Right hindlimb (tissue), 1 donor: ENCODE results near the gene SIGLEC15.
A peak's percentile ranks its signal among the peaks of the same experiment; 100 is the strongest.
"Not testable (repeated sequence)": the region's sequence is repeated elsewhere in the genome, so short reads cannot be mapped to it uniquely, and the experiment has no call there.

ENCODE experiments used
- DNase-seq: peaks from one replicate; pipeline ENCODE4 v3.0.0-alpha.2; 2018

SIGLEC15 gene

GRCh38 chr18:45825258-45826044, at the start of gene SIGLEC15:
SIGLEC15 (plus strand) TSS chr18:45825675; CDS start chr18:45825729, 54 bp downstream.
- no peak for DNase-seq

GRCh38 chr18:45775743-45776142, 49.7 kb upstream of the SIGLEC15 start:
- DNase-seq, result peak; percentile 18

GRCh38 chr18:45777393-45777792, 48.1 kb upstream of the SIGLEC15 start:
- DNase-seq, result no peak

- no peak for DNase-seq
Measured at GRCh38 chr18:45780568-45780967, 44.9 kb upstream of the SIGLEC15 start.

GRCh38 chr18:45782662-45783061, 42.8 kb upstream of the SIGLEC15 start:
- DNase-seq, result no peak

- DNase-seq, result no peak
Measured at GRCh38 chr18:45783097-45784075, 42.1 kb upstream of the SIGLEC15 start.

GRCh38 chr18:45785134-45785533, 40.3 kb upstream of the SIGLEC15 start:
- no peak for DNase-seq

GRCh38 chr18:45786941-45787340, 38.5 kb upstream of the SIGLEC15 start:
- DNase-seq, result no peak

- DNase-seq, result no peak
Measured at GRCh38 chr18:45787346-45787745, 38.1 kb upstream of the SIGLEC15 start.

- DNase-seq, result no peak
Measured at GRCh38 chr18:45788861-45789260, 36.6 kb upstream of the SIGLEC15 start.

GRCh38 chr18:45792506-45793263, 32.8 kb upstream of the SIGLEC15 start:
- no peak for DNase-seq

- no peak for DNase-seq
Measured at GRCh38 chr18:45793264-45793965, 32.1 kb upstream of the SIGLEC15 start.

- DNase-seq, result no peak
Measured at GRCh38 chr18:45801416-45802004, 24.0 kb upstream of the SIGLEC15 start.

GRCh38 chr18:45802814-45803492, 22.5 kb upstream of the SIGLEC15 start:
- DNase-seq, result no peak

GRCh38 chr18:45805551-45805950, 19.9 kb upstream of the SIGLEC15 start:
- DNase-seq, result no peak

GRCh38 chr18:45806226-45806625, 19.2 kb upstream of the SIGLEC15 start:
- no peak for DNase-seq

GRCh38 chr18:45807144-45807543, 18.3 kb upstream of the SIGLEC15 start:
- DNase-seq, result not testable (repeated sequence)

GRCh38 chr18:45814733-45815132, 10.7 kb upstream of the SIGLEC15 start:
- not testable (repeated sequence) for DNase-seq

GRCh38 chr18:45817543-45817942, 7.9 kb upstream of the SIGLEC15 start:
- DNase-seq, result no peak

- not testable (repeated sequence) for DNase-seq
Measured at GRCh38 chr18:45818765-45819164, 6.7 kb upstream of the SIGLEC15 start.

- DNase-seq, result no peak
Measured at GRCh38 chr18:45820106-45820745, 5.2 kb upstream of the SIGLEC15 start.
